ENCODE data around the gene INTS11.

INTS11 gene

GRCh38 chr1:1268284-1268682 lies 56.2 kb downstream of the INTS11 start:
- no peaks in the 10 kb centered on the region for H3K27me3 ChIP-seq (ENCODE audit: insufficient read depth, low read length)
- H3K9me3 ChIP-seq (ENCODE audit: low read length), result no peaks in the 10 kb centered on the region
- H4K20me1 ChIP-seq (ENCODE audit: insufficient read depth, low read length), result no peaks in the 10 kb centered on the region
- no peak overlapping the region for H3K27ac ChIP-seq (ENCODE audit: low read depth, low read length, poor library complexity, severe bottlenecking)
- TF ChIP-seq, protein P1, sequence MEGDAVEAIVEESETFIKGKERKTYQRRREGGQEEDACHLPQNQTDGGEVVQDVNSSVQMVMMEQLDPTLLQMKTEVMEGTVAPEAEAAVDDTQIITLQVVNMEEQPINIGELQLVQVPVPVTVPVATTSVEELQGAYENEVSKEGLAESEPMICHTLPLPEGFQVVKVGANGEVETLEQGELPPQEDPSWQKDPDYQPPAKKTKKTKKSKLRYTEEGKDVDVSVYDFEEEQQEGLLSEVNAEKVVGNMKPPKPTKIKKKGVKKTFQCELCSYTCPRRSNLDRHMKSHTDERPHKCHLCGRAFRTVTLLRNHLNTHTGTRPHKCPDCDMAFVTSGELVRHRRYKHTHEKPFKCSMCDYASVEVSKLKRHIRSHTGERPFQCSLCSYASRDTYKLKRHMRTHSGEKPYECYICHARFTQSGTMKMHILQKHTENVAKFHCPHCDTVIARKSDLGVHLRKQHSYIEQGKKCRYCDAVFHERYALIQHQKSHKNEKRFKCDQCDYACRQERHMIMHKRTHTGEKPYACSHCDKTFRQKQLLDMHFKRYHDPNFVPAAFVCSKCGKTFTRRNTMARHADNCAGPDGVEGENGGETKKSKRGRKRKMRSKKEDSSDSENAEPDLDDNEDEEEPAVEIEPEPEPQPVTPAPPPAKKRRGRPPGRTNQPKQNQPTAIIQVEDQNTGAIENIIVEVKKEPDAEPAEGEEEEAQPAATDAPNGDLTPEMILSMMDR (IDR thresholded peaks at IDR 0.05; ENCODE audit: low read length), result no peak
- no peak for TF ChIP-seq EZH2 (IDR thresholded peaks at IDR 0.05; ENCODE audit: borderline replicate concordance, low read length)
- peaks cover 38% of the 10 kb centered on the region for H3K79me2 ChIP-seq (ENCODE audit: insufficient read depth, low read length)
- no peak overlapping the region for H2AFZ ChIP-seq (ENCODE audit: low read length)
- no peak overlapping the region for H3K4me2 ChIP-seq (ENCODE audit: low read length)
- H3F3A ChIP-seq (ENCODE audit: insufficient read depth, low read length), result no peaks in the 10 kb centered on the region
- H3K4me3 ChIP-seq (ENCODE audit: low read depth, low read length, poor library complexity, severe bottlenecking), result no peak overlapping the region
- no peak overlapping the region for H3K9ac ChIP-seq (ENCODE audit: low read length)
- H3K9me2 ChIP-seq (ENCODE audit: low read depth, low read length), result no peaks in the 10 kb centered on the region
- peaks cover 52% of the 10 kb centered on the region for H3K36me3 ChIP-seq (ENCODE audit: insufficient read depth, low read length)
- H3K4me1 ChIP-seq (ENCODE audit: insufficient read depth, low read length, severe bottlenecking), result peaks cover 21% of the 10 kb centered on the region

DNA sequence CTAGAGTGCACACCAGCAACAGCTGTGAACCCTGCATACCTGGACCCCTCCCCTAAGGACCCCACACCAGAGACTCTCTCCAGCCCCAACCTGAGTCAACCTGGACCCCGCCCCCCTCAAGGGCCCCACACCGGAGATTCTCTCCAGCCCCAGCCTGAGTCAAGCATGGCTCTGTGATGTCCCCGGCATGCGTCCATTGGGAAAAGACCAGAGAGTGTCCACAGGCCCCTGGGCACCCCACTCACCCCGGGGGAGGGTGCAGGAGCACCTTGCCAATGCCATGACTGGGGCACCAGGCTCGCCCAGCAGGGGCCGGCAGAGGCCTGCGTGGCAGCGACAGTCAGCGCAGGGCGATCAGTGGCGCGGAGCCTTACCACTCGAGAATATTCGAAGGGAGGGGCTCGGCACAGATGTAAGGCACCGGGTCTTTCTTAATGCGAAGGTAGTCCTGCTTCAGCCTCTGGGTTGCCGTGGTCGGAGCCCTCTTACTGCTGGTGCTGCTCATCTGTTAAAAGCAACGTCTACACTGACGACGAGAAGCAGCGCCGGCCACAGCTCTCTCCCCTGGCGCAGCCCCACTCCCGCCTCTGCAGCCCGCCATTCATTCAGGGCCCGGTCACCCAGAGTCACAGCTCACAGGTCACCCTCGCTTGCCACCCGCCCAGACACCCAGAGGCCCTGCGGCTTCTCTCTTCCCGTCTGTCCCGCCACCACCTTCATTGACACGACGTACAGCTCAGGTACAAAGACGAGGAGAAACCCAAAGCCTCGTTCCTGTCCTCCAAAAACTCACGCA lies 56.8 kb downstream of the INTS11 start:
- Histone ChIP-seq H3K4me1 (ENCODE audit: insufficient read depth, low read length, severe bottlenecking) (peaks cover 19% of the 10 kb centered on the region), H3K9ac (ENCODE audit: low read length) (no peak overlapping the region), H3K4me2 (ENCODE audit: low read length) (no peak overlapping the region), H3K27ac (ENCODE audit: low read depth, low read length, poor library complexity, severe bottlenecking) (no peak overlapping the region), H3K36me3 (ENCODE audit: insufficient read depth, low read length) (peaks cover 58% of the 10 kb centered on the region), H3K9me2 (ENCODE audit: low read depth, low read length) (no peaks in the 10 kb centered on the region), H4K20me1 (ENCODE audit: insufficient read depth, low read length) (no peaks in the 10 kb centered on the region), H2AFZ (ENCODE audit: low read length) (no peak overlapping the region), H3F3A (ENCODE audit: insufficient read depth, low read length) (no peaks in the 10 kb centered on the region), H3K79me2 (ENCODE audit: insufficient read depth, low read length) (peaks cover 32% of the 10 kb centered on the region), H3K9me3 (ENCODE audit: low read length) (no peaks in the 10 kb centered on the region), H3K4me3 (ENCODE audit: low read depth, low read length, poor library complexity, severe bottlenecking) (no peak overlapping the region), H3K27me3 (ENCODE audit: insufficient read depth, low read length) (no peaks in the 10 kb centered on the region)
- TF ChIP-seq EZH2 (IDR thresholded peaks at IDR 0.05; ENCODE audit: borderline replicate concordance, low read length), result no peak
- TF ChIP-seq, protein P1 (IDR thresholded peaks at IDR 0.05; ENCODE audit: low read length), result no peak

GRCh38 chr1:1264868-1265272 lies 59.6 kb downstream of the INTS11 start:
- TF ChIP-seq, protein P1 (IDR thresholded peaks at IDR 0.05; ENCODE audit: low read length), result peak; percentile 24; the same call in 1 of the 2 replicates
- no peak for TF ChIP-seq EZH2 (IDR thresholded peaks at IDR 0.05; ENCODE audit: borderline replicate concordance, low read length)
- H4K20me1 ChIP-seq (ENCODE audit: insufficient read depth, low read length), result no peaks in the 10 kb centered on the region
- H3K4me2 ChIP-seq (ENCODE audit: low read length), result no peak overlapping the region
- no peak overlapping the region for H2AFZ ChIP-seq (ENCODE audit: low read length)
- peaks cover 14% of the 10 kb centered on the region for H3K4me1 ChIP-seq (ENCODE audit: insufficient read depth, low read length, severe bottlenecking)
- no peak overlapping the region for H3K27ac ChIP-seq (ENCODE audit: low read depth, low read length, poor library complexity, severe bottlenecking)
- H3K4me3 ChIP-seq (ENCODE audit: low read depth, low read length, poor library complexity, severe bottlenecking), result no peak overlapping the region
- no peaks in the 10 kb centered on the region for H3F3A ChIP-seq (ENCODE audit: insufficient read depth, low read length)
- peaks cover 60% of the 10 kb centered on the region for H3K36me3 ChIP-seq (ENCODE audit: insufficient read depth, low read length)
- peaks cover 5% of the 10 kb centered on the region; the same call in 1 of the 2 replicates for H3K79me2 ChIP-seq (ENCODE audit: insufficient read depth, low read length)
- no peaks in the 10 kb centered on the region for H3K27me3 ChIP-seq (ENCODE audit: insufficient read depth, low read length)
- no peaks in the 10 kb centered on the region for H3K9me2 ChIP-seq (ENCODE audit: low read depth, low read length)
- H3K9ac ChIP-seq (ENCODE audit: low read length), result no peak overlapping the region
- H3K9me3 ChIP-seq (ENCODE audit: low read length), result no peaks in the 10 kb centered on the region

Data from OCI-LY1 (cell line).